ENCODE data around the gene OPHN1.
"Not testable (repeated sequence)": the region's sequence is repeated elsewhere in the genome, so short reads cannot be mapped to it uniquely, and the experiment has no call there.

OPHN1 gene

DNA sequence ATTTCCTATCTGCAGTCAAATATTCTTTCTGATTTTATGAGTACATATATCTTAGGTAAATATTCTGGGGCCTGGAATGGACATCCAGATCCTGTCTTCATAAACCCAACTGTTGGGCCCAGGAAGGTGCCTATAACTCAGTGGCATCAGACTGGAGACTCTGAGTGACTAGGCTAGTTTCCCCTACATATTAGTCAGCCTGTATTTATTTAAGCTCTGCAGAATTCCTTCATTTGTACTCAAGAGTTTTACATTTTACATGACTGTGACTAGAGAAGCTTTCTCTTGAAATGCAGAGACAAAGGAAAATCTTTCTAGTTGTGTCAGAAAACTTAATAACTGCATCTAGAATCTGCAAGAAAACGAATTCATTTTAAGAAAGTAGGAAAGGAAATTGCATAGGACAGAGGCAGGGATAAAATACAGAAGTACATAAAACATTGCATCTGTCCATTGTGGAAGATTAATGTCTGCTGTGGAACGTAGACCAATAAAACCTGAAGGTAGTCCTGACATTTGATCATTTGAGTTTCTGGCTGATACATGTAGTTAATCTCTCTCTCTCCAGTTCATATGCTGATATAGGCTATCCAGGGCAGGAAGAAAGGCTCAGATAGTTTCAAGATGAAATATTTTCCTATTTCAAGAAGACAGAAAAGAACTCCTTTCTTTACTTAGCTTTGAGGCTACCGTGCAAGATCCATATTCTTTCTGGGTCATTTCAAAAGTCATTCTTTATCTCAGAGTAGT lies 78.2 kb downstream of the OPHN1 start:
- no peak for DNase-seq

DNA sequence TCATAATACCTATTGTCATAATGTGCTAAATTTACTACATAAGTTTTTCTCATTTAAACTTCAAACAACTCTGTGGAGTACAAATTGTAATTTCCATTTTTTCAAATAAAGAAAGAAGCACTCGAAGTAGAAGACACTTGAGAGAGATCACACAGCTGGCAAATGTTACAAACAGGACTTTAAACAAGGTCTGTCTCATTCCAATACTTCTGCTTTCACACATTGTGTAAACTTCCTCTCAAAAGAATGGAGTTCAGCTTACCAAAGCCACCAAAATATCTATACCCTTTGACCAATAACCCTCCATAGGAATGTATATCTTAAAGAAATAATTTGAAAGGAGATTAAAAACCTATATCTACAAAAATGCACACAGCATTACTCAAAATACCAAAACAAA lies 88.3 kb downstream of the OPHN1 start:
- peak; percentile 2 for DNase-seq

DNA sequence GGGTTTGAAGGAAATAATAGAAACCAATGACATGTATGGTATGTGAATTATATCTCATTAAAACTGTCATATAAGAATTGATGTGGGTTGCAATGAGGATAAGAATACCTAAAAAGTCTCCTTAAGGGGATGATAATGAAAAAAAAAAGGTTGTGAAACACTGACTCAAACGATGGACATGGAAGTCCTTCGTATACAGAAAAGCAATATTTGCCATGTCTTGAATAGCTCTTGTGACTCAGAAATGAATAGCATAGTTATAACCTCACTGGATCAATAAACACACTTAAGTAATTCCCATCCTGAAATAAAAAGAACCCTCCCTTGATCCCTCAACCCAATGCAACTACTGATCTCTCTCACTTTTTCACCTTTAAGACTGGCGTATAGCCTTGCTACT lies 89.7 kb downstream of the OPHN1 start:
- DNase-seq = no peak

DNA sequence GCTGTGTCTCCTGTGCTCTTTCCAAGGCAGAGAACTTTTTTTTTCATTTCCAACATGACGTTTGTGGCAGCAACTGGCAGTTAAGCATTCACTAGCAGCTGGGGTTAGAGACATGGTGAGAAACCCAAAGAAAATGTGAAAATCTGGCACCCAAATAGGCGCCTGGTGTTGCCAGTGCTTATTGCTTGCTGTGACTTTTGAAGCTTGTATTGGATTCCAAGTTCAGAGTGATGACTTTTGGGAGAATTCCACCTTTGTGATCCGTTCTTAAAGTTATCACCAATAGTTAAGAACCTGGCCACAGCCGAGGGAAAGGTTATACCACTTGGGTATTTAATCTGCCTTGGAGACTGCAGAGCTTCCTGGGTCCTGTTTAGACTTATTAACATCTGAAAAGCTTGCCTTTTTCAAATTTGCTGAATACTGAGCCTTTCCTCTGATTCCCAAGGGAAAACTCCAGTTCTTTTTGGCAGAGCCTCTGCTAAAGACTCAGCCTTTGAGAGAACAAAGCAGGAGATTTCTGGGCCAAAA lies 101.0 kb downstream of the OPHN1 start:
- no peak for DNase-seq

DNA sequence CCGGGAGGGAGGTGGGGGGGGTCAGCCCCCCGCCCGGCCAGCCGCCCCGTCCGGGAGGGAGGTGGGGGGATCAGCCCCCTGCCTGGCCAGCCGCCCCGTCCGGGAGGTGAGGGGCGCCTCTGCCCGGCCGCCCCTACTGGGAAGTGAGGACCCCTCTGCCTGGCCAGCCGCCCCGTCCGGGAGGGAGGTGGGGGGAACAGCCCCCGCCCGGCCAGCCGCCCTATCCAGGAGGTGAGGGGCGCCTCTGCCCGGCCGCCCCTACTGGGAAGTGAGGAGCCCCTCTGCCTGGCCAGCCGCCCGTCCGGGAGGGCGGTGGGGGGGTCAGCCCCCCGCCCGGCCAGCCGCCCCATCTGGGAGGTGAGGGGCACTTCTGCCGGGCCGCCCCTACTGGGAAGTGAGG lies 106.5 kb downstream of the OPHN1 start:
- DNase-seq = not testable (repeated sequence)

DNA sequence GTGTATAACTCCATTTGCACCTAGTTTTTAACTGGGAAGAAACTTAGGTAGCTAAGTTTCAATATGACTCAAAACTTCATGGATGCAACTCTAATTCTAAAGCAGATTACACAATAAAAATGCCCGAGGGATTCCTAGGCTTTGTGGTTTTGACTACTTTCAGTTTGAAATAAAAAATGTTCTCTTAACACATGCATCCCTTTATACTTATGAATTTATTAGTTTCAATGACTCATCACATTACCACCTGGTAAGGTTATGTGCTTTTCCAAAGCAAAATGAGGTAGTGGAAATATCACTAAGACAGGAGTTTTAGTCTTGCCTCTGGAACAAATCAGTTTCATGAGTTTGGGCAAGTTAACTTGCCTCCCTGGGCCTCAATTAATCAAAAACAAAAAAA lies 125.5 kb downstream of the OPHN1 start:
- no peak for DNase-seq

DNA sequence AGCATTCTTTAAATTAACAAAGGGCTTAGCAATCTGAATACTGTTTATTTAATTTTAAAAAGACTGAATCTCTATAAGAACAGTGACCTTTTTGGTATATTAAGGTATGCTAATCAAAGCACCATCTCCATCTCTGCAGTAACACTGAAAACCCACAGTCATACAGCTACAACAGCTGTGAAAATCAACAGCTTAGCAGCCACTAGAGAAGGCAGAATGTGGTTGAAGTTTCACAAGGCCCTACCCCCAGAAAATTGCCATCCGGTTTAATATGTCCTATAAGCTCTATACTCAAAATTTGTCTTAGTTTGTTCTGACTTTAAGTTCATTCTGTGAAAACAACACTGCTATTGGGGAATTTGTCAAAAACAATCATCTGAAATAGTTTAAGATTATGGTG lies 128.7 kb downstream of the OPHN1 start:
- DNase-seq = no peak

DNA sequence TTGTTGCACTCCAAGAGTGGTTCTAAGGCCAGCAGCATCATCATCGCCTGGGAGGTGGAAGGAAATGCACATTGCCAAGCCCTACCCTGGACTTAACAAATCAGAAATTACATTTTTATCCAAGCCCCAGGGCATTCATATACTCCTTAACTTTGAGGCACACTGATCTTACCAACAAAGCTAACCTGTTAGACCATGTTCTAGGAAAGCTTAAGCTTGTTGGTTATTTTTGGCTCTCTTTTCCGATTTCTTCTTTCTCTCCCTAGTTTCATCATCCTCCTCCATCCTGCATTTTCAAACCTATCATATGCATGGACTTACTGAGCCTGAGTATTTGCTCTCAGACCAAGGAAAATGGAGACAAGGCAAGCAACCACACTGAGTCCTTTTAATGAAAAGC lies 133.4 kb downstream of the OPHN1 start:
- DNase-seq = no peak

DNA sequence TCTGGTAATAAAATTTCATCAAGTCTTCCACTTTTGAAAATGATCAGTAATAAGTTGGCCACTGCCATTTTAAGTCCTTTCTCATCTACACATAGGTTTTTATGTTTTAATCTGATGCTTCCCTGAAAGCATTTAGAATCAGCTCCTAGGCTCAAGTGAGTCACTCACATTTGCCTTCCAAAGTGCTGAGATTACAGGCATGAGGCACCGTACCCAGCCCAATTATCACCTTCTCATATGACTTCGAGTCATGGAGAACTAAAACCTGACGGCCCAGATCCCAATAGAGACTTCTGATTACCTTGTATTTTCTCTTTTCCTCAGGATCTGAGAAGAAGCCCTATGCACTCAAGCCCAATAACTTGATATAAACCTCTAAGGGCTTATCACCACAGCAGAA lies 140.8 kb downstream of the OPHN1 start:
- DNase-seq = no peak

DNA sequence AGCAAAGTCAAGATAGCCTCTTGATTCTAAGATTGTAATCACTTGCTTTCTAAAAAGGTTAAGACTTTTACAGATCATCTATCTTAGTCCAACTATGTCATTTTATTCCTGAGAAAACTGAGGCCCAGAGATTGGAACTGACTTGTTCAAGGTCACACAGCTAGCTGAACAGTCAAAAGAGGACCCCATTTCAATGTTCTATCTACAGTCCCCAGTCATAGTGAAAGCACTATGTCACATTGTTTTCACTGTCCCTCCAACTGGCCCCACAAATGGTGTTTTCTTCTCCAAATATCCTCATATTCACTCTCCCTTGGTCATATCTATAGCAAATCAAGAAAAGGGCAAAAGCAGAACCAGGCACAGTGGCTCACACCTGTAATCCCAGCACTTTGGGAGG lies 145.2 kb downstream of the OPHN1 start:
- DNase-seq = no peak

DNA sequence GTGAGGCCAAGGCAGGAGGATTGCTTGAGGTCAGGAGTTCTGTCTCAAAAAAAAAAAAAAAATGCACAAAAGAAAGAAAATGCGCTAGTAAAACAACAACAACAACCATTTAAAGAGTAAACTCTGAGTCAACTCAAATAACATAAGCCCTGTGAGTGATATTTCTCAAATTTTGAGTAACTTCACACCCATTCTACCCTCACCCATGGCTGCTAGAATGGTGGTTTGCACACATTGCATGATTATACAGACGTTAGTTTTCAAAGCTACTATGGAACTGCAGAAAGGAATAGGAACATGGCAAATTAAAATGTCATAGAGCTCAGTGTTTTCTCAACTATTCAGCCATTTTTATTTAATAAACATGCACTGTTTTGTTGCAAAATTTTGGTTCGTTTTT lies 145.9 kb downstream of the OPHN1 start:
- DNase-seq = no peak

DNA sequence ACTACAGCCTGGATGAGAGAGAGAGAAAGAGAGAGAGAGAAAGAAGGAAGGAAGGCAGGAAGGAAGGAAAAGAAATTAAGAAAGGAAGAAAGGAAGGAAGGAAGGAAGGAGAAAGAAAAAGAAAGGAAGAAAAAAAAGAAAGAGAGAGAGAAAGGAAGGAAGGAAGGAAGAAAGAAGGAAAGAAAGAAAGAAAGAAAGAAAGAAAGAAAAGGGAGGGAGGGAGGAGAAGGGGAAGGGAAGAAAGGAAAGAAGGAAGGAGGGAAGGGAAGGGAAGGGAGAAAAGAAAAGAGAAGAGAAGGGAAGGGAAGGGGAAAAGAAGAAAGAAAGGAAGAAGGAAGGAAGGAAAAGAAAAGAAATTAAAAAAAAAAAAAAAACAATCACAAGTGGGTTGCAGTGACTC lies 146.3 kb downstream of the OPHN1 start:
- DNase-seq = no peak

DNA sequence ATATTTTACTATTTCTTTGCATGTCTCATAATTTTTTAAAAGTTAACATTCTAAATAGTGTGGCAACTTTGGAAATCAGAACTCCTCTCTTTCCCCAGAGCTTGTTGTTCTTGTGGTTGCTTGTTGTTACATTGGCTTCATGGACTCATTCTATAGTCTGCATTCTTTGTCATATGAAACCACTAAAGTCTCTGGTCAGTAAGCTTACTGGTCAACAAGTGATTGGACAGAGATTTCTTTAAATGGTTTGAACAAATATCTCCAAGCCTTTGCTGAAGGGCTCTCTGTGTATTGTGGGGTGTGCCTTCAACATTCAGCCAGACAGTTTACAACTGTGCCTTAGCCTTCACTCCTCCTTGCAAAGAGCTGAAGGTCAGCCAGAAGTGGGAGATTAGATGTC lies 147.2 kb downstream of the OPHN1 start:
- DNase-seq = no peak

DNA sequence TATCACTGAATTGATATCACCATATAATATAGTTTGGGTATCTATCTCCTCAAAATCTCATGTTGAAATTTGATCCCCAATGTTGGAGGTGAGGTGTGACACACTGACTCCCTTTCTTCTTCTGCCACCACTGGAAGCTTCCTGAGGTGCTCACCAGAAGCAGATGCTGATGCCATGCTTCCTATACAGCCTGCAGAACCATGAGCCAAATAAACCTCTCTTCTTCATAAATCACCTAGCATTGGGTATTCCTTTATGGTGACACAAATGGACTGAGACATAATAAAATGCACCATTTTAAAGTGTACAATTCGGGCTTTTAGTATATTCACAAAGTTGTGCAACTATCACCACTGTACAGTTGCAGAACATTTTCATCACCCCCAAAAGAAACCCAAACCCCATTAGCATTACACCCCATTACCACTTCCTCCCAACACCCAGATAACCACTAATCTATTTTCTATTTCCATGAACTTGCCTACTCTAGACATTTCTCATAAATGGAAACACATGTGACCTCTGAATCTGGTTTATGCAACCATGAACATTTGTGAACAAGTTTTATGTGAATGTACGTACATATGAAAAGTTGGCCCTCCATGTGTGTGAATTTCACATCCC lies 148.9 kb downstream of the OPHN1 start:
- DNase-seq = peak; percentile 2

DNA sequence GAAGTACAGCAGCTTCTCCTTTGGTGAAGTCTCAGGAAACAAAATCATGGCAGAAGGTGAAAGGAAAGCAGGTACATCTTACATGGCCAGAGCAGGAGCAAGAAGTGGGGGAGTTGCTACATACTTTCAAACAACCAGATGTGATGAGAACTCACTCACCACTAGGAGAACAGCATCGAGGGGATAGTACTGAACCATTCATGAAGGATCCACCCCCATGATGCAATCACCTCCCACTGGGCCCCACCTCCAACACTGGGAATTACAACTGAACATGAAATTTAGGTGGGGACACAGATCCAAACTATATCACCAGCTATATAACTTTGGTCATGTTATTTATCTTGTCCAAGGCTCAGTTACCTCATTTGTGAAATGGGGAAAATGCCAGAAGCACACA lies 159.4 kb downstream of the OPHN1 start:
- no peak for DNase-seq

DNA sequence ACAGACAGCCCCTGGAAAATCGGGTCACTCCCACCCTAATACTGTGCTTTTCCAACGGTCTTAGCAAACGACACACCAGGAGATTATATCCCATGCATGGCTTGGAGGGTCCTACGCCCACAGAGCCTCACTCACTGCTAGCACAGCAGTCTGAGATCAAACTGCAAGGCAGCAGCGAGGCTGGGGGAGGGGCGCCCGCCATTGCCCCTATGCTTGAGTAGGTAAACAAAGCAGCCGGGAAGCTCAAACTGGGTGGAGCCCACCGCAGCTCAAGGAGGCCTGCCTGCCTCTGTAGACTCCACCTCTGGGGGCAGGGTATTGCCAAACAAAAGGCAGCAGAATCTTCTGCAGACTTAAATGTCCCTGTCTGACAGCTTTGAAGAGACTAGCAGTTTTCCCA lies 168.5 kb downstream of the OPHN1 start:
- DNase-seq = not testable (repeated sequence)

DNA sequence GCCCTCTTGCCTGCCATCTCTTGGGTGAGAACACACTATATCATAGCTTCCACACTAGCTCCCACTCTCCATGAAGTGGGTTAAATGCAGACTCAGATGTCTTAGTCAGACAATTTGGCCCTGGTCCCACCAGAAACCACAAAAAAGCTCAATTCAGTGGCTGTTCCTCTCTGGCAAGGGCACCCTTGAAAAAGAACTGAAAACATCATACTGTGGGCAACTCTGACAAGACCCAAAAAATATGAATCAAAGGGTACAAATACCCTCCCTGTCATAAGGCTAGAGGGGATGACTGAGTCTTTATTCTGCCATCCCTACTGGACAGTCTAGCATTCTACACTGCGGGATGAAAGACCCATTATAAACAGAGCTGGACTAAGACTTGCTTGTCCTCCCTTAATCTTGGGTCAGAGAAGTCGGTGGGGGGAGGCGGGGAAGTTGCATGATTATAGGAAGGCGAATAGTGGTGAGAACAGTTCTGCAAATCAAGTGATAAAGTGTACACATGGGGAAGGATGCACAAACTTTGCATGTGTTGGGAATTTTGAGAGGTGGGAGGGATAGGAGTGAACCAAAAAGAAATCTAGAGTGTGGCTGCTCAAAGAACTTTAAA lies 172.1 kb downstream of the OPHN1 start:
- DNase-seq = peak; percentile 41

DNA sequence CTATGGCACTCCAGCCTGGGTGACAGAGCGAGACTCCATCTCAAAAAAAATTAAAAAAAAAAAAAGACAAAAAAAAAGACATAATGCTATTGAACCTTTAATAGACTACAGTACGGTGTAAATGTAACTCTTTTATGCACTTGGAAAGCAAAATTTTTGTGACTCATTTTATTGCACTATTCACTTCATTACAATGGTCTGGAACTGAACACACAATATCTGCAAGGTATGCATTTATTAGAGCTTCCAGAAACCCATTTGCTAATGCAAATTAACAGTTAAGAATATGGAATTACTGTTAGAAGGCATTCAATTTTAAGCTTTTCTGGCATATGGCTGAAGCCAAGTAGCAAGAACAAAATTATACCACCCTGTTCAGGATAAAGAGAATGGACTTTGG lies 176.3 kb downstream of the OPHN1 start:
- no peak for DNase-seq

DNA sequence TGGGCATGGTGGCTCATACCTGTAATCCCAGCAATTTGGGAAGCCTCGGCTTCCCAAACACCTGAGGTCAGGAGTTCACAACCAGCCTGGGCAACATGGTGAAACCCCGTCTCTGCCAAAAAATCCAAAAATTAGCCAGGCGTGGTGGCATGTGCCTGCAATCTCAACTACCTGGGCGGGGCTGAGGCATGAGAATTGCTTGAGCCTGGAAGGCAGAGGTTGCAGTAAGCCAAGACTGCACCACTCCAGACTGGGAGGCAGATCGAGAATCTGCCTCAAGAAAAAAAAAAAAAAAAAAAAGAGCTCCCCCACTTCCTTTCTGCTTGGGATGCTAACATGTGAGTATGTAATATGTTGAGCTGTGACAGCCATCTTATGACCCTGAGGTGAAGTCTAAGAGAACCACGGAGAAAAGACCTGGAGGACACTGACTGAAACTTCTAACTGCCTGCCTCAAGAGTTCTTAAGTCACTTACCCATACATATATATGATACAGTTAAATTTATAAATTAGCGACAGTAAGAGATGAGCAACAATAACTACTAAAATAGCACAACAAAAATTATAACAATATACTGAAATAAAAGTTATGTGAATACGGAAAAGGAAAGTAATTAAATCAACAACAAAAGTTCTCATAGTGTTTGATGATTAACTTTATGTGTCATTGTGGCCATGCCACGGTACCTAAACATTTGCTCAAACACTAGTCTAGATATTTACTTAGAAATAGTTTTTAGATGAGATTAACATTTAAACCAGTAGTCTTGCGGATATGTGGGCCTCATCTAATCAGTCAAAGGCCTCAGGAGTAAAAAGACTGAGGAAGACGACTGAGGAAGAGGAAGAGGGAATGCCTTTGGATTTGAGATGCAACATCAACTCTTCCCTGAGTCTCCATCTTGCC lies 178.3 kb downstream of the OPHN1 start:
- DNase-seq = no peak

DNA sequence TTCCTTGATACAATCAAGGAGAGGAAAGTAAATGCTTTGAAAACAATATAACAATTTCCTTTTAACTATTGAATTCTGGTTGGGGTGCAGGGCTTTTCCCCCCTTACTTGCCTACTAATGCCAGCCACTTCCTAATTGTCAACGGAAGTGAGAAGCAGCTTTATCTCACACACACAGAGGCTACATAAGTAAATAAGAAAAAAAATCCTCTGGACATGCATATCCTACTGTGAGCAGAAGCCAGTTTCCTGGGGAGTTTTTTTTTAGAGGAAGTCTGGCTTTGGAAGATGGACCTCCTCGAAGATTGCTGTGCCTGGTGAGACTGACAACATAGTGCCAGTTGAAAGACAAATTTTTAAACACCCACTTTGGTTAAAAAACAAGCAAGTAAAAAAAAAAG lies 180.6 kb downstream of the OPHN1 start:
- DNase-seq = peak; percentile 8

DNA sequence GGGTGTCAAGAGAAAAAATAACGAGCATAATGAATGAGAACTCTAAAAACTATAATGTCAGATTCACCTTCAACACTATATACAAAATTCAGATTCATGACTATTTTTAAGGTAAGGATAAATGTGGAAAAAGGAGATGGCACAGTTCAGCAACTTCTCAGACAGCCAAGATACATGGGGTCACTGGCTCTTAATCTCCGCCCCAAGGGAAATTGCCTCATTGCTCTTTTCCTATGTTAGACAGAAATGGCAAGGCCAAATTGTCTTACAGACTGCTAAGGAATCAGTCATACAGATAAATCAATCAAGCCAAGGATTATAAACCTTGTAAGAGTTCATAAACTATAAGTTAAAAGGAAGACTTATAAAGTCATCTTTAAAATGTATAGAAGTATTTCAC lies 183.4 kb downstream of the OPHN1 start:
- no peak for DNase-seq

DNA sequence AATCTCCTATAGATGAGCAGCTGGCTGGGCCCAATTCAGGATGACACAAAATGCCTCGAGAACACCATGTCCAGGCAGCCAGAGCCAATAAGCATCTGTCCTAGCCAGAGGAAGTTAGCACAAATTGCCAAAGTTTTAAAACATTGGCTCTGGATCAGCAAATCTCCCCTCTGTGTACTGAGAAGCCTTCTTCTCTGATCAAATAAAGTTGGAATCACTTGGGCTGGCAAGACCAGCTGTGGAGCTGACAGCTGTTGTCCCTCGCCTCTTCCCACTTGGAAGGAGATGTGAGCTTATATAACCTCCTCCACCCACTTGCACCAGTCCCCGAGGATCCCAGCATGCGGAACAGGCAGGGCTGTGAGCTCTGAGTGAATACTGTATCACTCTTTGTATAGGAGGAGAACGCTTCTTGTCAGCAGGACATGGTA lies 183.9 kb downstream of the OPHN1 start:
- no peak for DNase-seq

DNA sequence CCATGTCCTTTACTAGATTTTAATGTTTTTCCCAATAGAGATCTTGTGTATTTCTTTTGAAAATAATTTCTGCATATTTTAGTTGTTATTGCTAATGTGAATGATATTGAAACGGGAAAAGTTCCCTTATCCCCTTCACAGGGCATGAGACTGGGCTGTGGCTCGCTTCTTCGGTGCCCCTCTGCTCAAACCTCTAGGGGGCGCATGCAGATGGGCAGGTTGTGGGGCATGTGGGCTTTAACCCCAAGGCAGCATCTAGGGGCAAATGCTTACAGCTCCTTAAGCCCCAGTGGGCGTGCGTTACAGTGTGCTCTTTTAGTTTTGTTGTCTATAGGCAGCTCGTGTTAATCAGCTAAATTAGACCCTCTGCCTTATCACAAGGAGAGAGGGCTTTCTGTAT lies 194.7 kb downstream of the OPHN1 start:
- DNase-seq = peak; percentile 42

Measured in hematopoietic multipotent progenitor cell treated with erythropoietin and hydrocortisone succinate and interleukin-3 and kit ligand, for 6 days (in vitro differentiated cells).